ENCODE results near the gene HOXB5.
A peak's percentile ranks its signal among the peaks of the same experiment; 100 is the strongest.

- TF ChIP-seq, protein P1, sequence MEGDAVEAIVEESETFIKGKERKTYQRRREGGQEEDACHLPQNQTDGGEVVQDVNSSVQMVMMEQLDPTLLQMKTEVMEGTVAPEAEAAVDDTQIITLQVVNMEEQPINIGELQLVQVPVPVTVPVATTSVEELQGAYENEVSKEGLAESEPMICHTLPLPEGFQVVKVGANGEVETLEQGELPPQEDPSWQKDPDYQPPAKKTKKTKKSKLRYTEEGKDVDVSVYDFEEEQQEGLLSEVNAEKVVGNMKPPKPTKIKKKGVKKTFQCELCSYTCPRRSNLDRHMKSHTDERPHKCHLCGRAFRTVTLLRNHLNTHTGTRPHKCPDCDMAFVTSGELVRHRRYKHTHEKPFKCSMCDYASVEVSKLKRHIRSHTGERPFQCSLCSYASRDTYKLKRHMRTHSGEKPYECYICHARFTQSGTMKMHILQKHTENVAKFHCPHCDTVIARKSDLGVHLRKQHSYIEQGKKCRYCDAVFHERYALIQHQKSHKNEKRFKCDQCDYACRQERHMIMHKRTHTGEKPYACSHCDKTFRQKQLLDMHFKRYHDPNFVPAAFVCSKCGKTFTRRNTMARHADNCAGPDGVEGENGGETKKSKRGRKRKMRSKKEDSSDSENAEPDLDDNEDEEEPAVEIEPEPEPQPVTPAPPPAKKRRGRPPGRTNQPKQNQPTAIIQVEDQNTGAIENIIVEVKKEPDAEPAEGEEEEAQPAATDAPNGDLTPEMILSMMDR (IDR thresholded peaks at IDR 0.05; ENCODE audit: low read depth, low read length), result peak; percentile 7
- TF ChIP-seq POLR2A (IDR thresholded peaks at IDR 0.05; ENCODE audit: extremely low read depth, insufficient read length) (no peak), MAX (IDR thresholded peaks at IDR 0.05; ENCODE audit: low read depth, low read length) (no peak), MYC (IDR thresholded peaks at IDR 0.05; ENCODE audit: low read depth, low read length) (no peak)
Measured at GRCh38 chr17:48561884-48562810, 31.4 kb downstream of the HOXB5 start.

Measured in NB4 (cell line).